Keratinocyte (primary cell): ENCODE measurements around the gene PPARA. TPM values are rescaled to one million over a fixed set of nuclear protein-coding genes. Genes with fewer than 3 reads are reported as not detected.
A peak's percentile ranks its signal among the peaks of the same experiment; 100 is the strongest.

Experiments
- DNase-seq: peaks from one replicate; pipeline ENCODE4 v3.0.0-alpha.2; 2011; ENCODE audit warnings: low read depth, missing footprints, low spot score
- FAIRE-seq: peaks from 2 replicates; lab custom pipeline; 2011; peaks lifted over from hg19 to GRCh38; lab: Jason Lieb, UNC
- H2AFZ ChIP-seq: 2 replicates; pipeline ENCODE4 v1.6.0; 2012; ENCODE audit warnings: low read length, control low read depth, inconsistent platforms; ENCODE audit not compliant: control insufficient read depth
- H3K27ac ChIP-seq: 2 replicates; pipeline ENCODE4 v1.5.1; 2011; ENCODE audit warnings: low read length; ENCODE audit not compliant: control insufficient read depth, insufficient read depth
- H3K27me3 ChIP-seq: 3 replicates; pipeline ENCODE4 v1.6.0; 2011; ENCODE audit warnings: low read length; ENCODE audit not compliant: control insufficient read depth, insufficient read depth; ENCODE audit errors: extremely low read depth
- H3K36me3 ChIP-seq, 2 experiments: 2 replicates in 1 of 2; 3 replicates in 1 of 2; pipeline ENCODE4 v1.5.1; 2011; ENCODE audit warnings: low read length in 2 of 2, mild to moderate bottlenecking in 1 of 2; ENCODE audit not compliant: control insufficient read depth in 2 of 2, insufficient read depth in 2 of 2; ENCODE audit errors: extremely low read depth in 1 of 2
- H3K4me1 ChIP-seq: 3 replicates; pipeline ENCODE4 v1.5.1; 2011; ENCODE audit warnings: low read length; ENCODE audit not compliant: control insufficient read depth, insufficient read depth; ENCODE audit errors: extremely low read depth
- H3K4me2 ChIP-seq: 3 replicates; pipeline ENCODE4 v1.6.0; 2011; ENCODE audit warnings: low read depth, low read length; ENCODE audit not compliant: control insufficient read depth, insufficient read depth; ENCODE audit errors: extremely low read depth
- H3K4me3 ChIP-seq, 3 experiments: fragments of 200-600 bp in 1 of 3; sonication (generic) in 1 of 3; 2 replicates in 2 of 3; 3 replicates in 1 of 3; pipeline ENCODE4 v1.5.1; 2011 to 2016; ENCODE audit warnings: low read length in 3 of 3, mild to moderate bottlenecking in 3 of 3, control low read depth in 2 of 3, inconsistent platforms in 1 of 3, low read depth in 1 of 3, mixed read lengths in 1 of 3, mixed run types in 1 of 3, moderate library complexity in 1 of 3; ENCODE audit not compliant: control insufficient read depth in 2 of 3, insufficient read depth in 2 of 3; ENCODE audit errors: extremely low read depth in 1 of 3
- H3K79me2 ChIP-seq: 2 replicates; pipeline ENCODE4 v1.6.0; 2012; ENCODE audit warnings: low read length; ENCODE audit not compliant: control insufficient read depth, insufficient read depth
- H3K9ac ChIP-seq: 3 replicates; pipeline ENCODE4 v1.6.0; 2011; ENCODE audit warnings: low read length; ENCODE audit not compliant: control insufficient read depth, insufficient read depth; ENCODE audit errors: extremely low read depth
- H3K9me1 ChIP-seq: 3 replicates; pipeline ENCODE4 v1.6.0; 2011; ENCODE audit warnings: low read length; ENCODE audit not compliant: control insufficient read depth, insufficient read depth; ENCODE audit errors: extremely low read depth
- H3K9me3 ChIP-seq: 2 replicates; pipeline ENCODE4 v1.5.1; 2012; ENCODE audit warnings: low read depth, low read length; ENCODE audit not compliant: control insufficient read depth
- H4K20me1 ChIP-seq: 3 replicates; pipeline ENCODE4 v1.6.0; 2011; ENCODE audit warnings: low read length; ENCODE audit not compliant: control insufficient read depth, insufficient read depth; ENCODE audit errors: extremely low read depth
- EZH2 ChIP-seq: IDR thresholded peaks from one replicate; pipeline ENCODE4 v1.6.1; 2012; ENCODE audit warnings: inconsistent platforms, mild to moderate bottlenecking, low read length, moderate library complexity
- dilution Hi-C: fragments of 300-500 bp; cut with MboI; formaldehyde crosslinking; loops from one replicate; pipeline ENCODE4 v1.7.0; 2020; ENCODE audit warnings: low sequenced_read_pairs; ENCODE audit not compliant: extremely low pct_ligation_motif_present
- polyA plus RNA-seq, 5 experiments: library from polyadenylated mRNA; depleted of rRNA in 3 of 5; stranded (reverse) in 3 of 5; stranded (forward) in 1 of 5; unstranded in 1 of 5; fragments of >200 nt; gene quantifications; 1 replicate in 1 of 5; 2 replicates in 3 of 5; 3 replicates in 1 of 5; pipeline versions ENCODE4 v1.2.1 to v1.2.3, GENCODE V29; 2011 to 2012; ENCODE audit warnings: missing spikeins in 2 of 5, low read depth in 1 of 5, low replicate concordance in 1 of 5
- TF ChIP-seq, protein P1 (sequence below), 3 experiments: IDR thresholded peaks in 1 of 3; conservative IDR thresholded peaks in 1 of 3; optimal IDR thresholded peaks in 1 of 3; 2 replicates in 2 of 3; 3 replicates in 1 of 3; pipeline versions ENCODE3 to v1.5.1; 2011; ENCODE audit warnings: low read length in 3 of 3, mild to moderate bottlenecking in 3 of 3, moderate library complexity in 2 of 3, control low read depth in 1 of 3, inconsistent platforms in 1 of 3; ENCODE audit not compliant: insufficient read depth in 2 of 3; ENCODE audit errors: extremely low read depth in 1 of 3

Gene PPARA
- polyA plus RNA-seq, 1 donor (not counting 4 experiments of a cell fraction or from before 2014, with no cell fraction given), result 4.9 TPM

GRCh38 chr22:46121079-46121478 lies 29.2 kb upstream of the PPARA start:
- peaks cover 8% of the 10 kb centered on the region for H4K20me1 ChIP-seq
- no peaks in the 10 kb centered on the region for H3K4me1 ChIP-seq
- no peak overlapping the region for H3K9ac ChIP-seq
- H3K79me2 ChIP-seq, result no peaks in the 10 kb centered on the region
- no peak overlapping the region for H3K4me2 ChIP-seq
- no peak overlapping the region for H3K4me3 ChIP-seq
- H3K9me1 ChIP-seq, result no peaks in the 10 kb centered on the region
- no peak for TF ChIP-seq EZH2
- TF ChIP-seq, protein P1, sequence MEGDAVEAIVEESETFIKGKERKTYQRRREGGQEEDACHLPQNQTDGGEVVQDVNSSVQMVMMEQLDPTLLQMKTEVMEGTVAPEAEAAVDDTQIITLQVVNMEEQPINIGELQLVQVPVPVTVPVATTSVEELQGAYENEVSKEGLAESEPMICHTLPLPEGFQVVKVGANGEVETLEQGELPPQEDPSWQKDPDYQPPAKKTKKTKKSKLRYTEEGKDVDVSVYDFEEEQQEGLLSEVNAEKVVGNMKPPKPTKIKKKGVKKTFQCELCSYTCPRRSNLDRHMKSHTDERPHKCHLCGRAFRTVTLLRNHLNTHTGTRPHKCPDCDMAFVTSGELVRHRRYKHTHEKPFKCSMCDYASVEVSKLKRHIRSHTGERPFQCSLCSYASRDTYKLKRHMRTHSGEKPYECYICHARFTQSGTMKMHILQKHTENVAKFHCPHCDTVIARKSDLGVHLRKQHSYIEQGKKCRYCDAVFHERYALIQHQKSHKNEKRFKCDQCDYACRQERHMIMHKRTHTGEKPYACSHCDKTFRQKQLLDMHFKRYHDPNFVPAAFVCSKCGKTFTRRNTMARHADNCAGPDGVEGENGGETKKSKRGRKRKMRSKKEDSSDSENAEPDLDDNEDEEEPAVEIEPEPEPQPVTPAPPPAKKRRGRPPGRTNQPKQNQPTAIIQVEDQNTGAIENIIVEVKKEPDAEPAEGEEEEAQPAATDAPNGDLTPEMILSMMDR (optimal IDR thresholded peaks at IDR 0.05 in 1 of 3, IDR thresholded peaks at IDR 0.05 in 1 of 3, conservative IDR thresholded peaks at IDR 0.05 in 1 of 3; ENCODE audit: extremely low read depth in 1 of 3, insufficient read depth in 2 of 3, low read length in 3 of 3), result no peak
- DNase-seq, result no peak
- no peak overlapping the region for H2AFZ ChIP-seq
- H3K9me3 ChIP-seq, result no peaks in the 10 kb centered on the region
- H3K27me3 ChIP-seq, result no peaks in the 10 kb centered on the region
- no peaks in the 10 kb centered on the region for H3K36me3 ChIP-seq
- no peak for FAIRE-seq
- no peak overlapping the region for H3K27ac ChIP-seq
- dilution Hi-C loops, result no loop called here

DNA sequence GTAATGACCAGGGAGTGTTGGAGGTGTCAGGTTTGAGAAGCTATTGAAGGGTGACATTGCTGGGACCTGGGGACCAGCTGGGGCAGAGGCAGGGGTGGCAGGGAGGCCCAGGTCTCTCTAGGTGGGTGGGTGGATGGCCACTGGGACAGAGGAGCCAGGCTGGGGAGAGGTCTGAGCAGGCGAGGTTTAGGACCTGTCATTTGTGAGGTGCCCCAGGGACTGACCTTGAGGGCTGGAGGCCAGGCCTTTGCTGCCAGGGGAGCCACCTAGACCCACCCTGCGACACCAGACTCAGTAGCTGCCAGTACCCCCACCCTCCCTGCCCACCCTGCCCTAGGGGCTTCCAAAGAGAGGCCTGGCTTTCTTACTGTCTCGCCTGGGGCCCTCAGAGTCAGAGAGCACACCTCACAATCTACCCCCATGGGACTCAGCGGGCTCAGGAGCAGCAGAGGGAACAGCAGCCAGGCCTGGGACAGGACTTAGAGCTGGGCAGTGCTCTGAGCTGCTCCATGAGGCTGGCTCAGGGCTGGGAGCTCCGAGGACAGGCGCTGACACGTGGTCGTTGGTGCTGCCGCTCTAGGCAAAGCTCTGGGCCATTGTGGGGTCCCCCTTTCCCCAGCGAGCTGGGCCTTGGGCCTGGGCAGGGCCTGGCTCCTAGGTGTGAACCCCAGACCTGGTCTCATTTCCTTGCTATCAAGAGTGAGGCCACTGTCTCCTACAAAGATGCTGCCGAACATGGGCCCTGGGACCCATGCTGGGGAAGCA lies 28.6 kb upstream of the PPARA start:
- no peak overlapping the region for H2AFZ ChIP-seq
- no peak overlapping the region for H3K27ac ChIP-seq
- no peaks in the 10 kb centered on the region for H3K4me1 ChIP-seq
- H3K9ac ChIP-seq, result no peak overlapping the region
- peaks cover 4% of the 10 kb centered on the region for H4K20me1 ChIP-seq
- TF ChIP-seq, protein P1 (optimal IDR thresholded peaks at IDR 0.05 in 1 of 3, IDR thresholded peaks at IDR 0.05 in 1 of 3, conservative IDR thresholded peaks at IDR 0.05 in 1 of 3; ENCODE audit: extremely low read depth in 1 of 3, insufficient read depth in 2 of 3, low read length in 3 of 3), result peak in 1 of 3 experiments; percentile 10
- no peak for TF ChIP-seq EZH2
- H3K9me3 ChIP-seq, result no peaks in the 10 kb centered on the region
- dilution Hi-C loops, result no loop called here
- H3K36me3 ChIP-seq, result no peaks in the 10 kb centered on the region
- H3K9me1 ChIP-seq, result no peaks in the 10 kb centered on the region
- H3K4me3 ChIP-seq, result no peak overlapping the region
- H3K27me3 ChIP-seq, result no peaks in the 10 kb centered on the region
- no peak for FAIRE-seq
- H3K4me2 ChIP-seq, result no peak overlapping the region
- no peak for DNase-seq
- no peaks in the 10 kb centered on the region for H3K79me2 ChIP-seq
